ENCODE data around the gene RNF157. TPM values are rescaled to one million over a fixed set of nuclear protein-coding genes. Genes with fewer than 3 reads are reported as not detected.
"Not testable (repeated sequence)": the region's sequence is repeated elsewhere in the genome, so short reads cannot be mapped to it uniquely, and the experiment has no call there.

The RNF157 gene
- total RNA-seq, 4 donors from 2014 or later: 8.4 to 23.5 (median 17.4) TPM

DNA sequence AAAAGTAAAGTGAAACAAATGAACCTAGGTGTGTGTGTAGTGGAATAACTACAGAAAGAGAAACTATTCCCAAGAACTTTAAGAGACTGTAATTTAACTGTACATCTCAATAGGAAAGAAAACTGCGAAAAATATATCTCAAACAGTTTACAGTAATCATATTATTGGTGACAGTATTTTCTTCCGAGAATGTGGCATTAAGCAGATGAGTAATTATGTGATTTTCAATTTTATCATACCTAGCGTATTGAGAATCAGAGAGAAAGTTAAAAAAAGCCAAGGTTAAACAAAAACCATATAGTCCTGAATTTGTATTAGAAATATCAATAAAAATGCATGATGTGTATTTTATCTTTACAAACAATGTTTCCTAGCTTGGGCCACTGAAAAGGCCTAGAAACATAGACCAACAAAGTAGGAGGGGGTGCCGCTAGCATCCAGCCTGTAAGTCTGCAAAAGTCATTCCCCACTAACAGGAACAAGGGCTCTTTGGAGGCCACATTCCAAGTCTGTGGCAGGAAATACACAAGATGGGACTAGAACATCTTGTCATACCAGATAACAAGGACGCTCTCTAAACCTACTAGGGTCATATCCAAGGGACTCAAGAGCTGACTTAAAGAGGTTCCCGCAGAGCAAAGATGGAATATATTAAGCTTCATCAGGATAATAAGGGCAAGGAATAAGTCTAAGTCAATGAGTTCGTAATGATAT is 20.5 kb downstream of the RNF157 start:
- TF ChIP-seq, protein P1, sequence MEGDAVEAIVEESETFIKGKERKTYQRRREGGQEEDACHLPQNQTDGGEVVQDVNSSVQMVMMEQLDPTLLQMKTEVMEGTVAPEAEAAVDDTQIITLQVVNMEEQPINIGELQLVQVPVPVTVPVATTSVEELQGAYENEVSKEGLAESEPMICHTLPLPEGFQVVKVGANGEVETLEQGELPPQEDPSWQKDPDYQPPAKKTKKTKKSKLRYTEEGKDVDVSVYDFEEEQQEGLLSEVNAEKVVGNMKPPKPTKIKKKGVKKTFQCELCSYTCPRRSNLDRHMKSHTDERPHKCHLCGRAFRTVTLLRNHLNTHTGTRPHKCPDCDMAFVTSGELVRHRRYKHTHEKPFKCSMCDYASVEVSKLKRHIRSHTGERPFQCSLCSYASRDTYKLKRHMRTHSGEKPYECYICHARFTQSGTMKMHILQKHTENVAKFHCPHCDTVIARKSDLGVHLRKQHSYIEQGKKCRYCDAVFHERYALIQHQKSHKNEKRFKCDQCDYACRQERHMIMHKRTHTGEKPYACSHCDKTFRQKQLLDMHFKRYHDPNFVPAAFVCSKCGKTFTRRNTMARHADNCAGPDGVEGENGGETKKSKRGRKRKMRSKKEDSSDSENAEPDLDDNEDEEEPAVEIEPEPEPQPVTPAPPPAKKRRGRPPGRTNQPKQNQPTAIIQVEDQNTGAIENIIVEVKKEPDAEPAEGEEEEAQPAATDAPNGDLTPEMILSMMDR (IDR thresholded peaks at IDR 0.05): no peak
- DNase-seq (ENCODE audit: low spot score) (no peak), ATAC-seq (ENCODE audit: low FRiP score) (no peak)

DNA sequence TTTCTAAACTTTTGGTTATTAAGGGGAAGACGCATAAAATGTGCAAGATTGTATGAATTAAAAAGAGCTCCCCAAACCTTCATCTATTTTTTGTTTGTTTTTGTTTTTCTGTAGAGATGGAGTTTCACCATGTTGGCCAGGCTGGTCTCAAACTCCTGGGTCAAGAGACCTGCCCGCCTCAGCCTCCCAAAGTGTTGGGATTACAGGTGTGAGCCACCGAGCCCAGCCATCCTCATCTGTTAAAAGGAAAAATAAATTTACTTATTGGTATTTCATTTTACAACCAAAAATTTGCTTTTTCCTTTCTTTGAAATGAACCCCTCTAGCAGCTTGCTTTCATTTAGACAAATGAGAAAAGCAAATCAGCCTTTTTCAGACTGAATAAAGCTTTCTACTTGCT is 23.2 kb downstream of the RNF157 start:
- TF ChIP-seq, protein P1 (IDR thresholded peaks at IDR 0.05): no peak
- ATAC-seq (ENCODE audit: low FRiP score) (no peak), DNase-seq (ENCODE audit: low spot score) (no peak)

DNA sequence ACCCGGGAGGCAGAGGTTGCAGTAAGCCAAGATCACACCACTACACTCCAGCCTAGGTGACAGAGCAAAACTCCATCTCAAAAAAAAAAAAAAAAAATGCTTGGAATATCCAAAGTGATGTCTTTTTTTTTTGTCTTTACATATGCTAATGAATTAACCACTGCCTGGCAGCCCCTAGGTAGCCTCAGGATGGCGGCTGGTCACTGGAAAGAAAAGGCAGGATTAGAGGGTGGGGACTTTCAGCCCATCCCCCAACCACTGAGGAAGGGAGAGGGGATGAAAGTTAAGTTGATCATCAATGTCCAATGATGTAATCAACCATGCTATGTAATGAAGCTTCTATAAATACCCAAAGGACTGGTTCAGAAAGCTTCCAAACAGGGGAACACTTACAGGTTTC is 26.8 kb downstream of the RNF157 start:
- ATAC-seq (ENCODE audit: low FRiP score) (no peak), DNase-seq (ENCODE audit: low spot score) (no peak)
- TF ChIP-seq, protein P1 (IDR thresholded peaks at IDR 0.05): no peak

DNA sequence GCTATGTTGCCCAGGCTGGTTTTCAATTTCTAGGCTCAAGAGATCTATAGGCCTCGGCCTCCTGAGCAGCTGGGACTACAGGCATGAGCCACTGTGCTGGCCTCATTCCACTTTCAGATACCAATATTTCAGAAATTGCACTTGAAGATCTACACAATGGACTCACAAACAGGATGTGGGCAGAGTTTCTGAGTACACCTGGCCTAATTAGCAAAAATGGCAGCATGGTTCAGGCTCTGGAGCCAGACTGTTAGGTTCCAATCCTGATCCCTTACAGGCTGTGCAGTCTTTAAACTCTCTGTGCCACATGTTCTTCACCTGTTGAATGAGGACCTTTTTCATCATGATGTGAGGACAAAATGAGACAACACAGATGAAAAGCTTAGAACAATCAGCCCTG is 32.2 kb downstream of the RNF157 start:
- DNase-seq (ENCODE audit: low spot score): no peak
- ATAC-seq (ENCODE audit: low FRiP score): no peak
- TF ChIP-seq, protein P1 (IDR thresholded peaks at IDR 0.05): no peak

DNA sequence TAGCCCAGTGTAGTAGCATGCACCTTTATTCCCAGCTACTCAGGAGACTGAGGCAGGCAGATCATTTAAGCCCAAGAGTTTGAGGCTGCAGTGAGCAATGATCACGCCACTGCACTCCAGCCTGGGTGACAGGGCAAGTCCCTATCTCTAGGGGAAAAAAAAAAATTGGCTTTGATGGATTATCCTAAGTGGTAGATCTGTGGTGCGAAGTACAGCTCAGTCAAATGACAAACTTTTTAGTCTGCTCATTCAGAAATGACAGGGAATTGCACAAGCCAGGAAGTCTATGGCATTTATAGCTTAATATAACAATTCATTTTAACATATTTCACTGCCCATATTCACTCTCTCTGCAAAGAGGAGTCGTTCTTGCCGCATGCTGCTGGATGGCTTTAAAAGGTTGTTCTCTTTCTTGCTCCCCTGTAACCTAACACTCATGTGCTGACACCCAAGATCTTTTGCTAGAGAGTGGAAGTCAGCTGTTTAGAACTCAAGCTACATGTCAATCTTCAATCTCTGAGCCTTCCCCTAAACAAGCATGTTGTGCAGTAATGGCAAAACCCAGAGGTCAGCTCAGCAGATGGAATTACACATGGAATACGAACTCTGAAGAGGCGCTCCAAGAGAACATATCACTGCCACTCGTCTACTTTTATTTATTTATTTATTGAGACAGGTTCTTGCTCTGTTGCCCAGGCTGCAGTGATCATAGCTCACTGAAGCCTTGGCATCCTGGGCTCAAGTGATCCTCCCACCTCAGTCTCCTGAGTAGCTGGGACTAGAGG is 32.8 kb downstream of the RNF157 start:
- ATAC-seq (ENCODE audit: low FRiP score) (no peak), DNase-seq (ENCODE audit: low spot score) (no peak)
- TF ChIP-seq, protein P1 (IDR thresholded peaks at IDR 0.05): no peak

DNA sequence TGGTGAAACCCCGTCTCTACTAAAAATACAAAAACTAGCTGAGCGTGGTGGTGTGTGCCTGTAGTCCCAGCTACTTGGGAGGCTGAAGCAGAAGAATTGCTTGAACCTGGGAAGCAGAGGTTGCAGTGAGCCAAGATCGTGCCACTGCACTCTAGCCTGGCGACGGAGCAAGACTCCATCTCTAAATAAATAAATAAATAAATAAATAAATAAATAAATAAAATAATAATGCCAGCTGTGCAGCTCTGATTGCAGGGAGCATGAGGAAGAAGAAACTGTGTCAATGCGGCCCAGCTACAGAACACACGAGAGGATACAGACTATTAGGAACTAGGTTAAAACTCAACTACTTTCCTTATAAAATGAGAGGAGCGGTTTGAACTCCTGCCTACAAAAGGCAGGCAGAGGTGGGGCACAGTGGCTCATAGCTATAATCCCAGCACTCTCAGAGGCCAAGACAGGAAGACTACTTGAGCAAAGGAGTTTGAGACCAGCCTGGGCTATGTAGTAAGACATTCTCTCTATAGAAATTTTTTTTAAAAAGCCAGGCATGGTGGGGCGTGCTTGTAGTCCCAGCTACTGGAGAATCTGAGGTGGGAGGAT is 34.6 kb downstream of the RNF157 start:
- not testable (repeated sequence) for ATAC-seq (ENCODE audit: low FRiP score); DNase-seq (ENCODE audit: low spot score)

DNA sequence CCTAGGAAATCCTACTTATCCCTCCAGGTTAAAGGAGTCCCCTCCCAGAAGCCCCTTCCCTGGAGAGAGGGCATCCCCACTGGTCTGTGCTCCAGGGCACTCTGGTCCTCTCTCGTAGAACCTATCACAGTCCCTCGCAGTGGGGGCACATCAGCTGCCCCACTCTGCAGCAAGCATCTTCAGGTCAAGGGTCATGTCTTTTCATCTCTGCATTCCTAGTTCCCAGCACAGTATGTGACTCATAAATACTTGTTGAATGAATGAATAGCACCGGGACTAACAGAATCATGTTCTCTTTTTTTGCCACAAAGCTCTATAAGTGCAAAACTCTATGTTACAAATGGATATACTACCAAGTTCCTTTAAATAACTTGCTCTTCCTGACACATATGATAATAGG is 36.0 kb downstream of the RNF157 start:
- TF ChIP-seq, protein P1 (IDR thresholded peaks at IDR 0.05): no peak
- DNase-seq (ENCODE audit: low spot score): no peak
- ATAC-seq (ENCODE audit: low FRiP score): peak; percentile 48

All from omental fat pad (tissue), 4 donors.